ENCODE results near the gene BLVRB. TPM values are rescaled to one million over a fixed set of nuclear protein-coding genes. Genes with fewer than 3 reads are reported as not detected.
A peak's percentile ranks its signal among the peaks of the same experiment; 100 is the strongest.

BLVRB gene
- total and polyA plus RNA-seq, 9 of the 15 experiments (the other 6 are each of a cell fraction or from before 2014, with no cell fraction given): 81.1 to 749 (median 331) TPM

DNA sequence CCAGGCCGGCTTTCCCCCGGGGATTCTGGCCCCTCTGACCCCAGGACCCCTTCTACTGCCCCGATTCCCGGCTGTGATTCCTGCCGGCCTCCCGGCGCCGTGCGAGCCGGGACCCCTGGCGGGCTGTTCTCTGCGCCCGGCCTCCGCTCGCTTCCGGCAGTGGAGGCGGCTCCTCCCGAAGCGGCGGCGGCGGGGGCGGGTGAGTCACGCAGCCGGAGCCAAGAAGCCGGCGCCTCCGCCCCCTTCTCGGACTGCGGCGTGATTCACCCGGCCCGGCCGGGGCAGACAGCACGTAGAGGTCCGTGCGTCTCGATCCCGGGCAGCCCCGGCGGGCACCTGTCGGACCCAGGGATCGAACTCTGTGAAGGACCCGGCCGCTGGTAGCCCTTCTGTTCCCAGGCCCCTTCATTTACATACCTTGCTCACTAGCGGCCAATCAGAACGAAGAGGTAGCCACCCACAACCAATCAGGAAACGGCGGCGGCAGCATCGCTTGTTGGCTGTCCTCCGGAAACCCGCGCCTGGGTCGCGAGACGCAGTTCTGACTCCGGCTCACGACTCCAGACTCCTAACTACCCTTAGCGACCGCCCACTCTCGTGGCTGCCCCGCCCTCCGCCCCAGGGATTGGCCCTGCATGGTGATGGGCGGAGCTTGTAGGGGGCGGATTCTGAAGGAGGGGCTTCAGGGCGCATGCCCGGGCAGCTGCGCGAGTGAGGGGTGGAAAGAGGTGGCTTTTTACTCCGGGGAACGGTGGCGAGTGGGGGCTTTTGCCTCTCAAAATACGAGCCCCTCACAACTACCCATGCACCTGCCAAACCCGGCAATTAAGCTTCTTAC is 39.9 kb downstream of the BLVRB start, which contains the start of gene SERTAD1 (continued):
- no peak for TF ChIP-seq ZBTB26 (CRISPR knock-in tag; IDR thresholded peaks at IDR 0.05)
- TF ChIP-seq ETV6 (IDR thresholded peaks at IDR 0.05; ENCODE audit: borderline replicate concordance in 1 of 2, low read depth in 2 of 2, low read length in 1 of 2): no peak
- no peak for TF ChIP-seq ETV6 (CRISPR knock-in tag; IDR thresholded peaks at IDR 0.05; ENCODE audit: borderline replicate concordance)
- peak; percentile 85 for TF ChIP-seq MEIS2 (IDR thresholded peaks at IDR 0.05; ENCODE audit: partially characterized antibody)
- no peak for TF ChIP-seq BCOR (IDR thresholded peaks at IDR 0.05)
- TF ChIP-seq TAF1 (IDR thresholded peaks at IDR 0.05; ENCODE audit: control insufficient read depth, extremely low read depth, insufficient read depth, low read length, severe bottlenecking): peak; percentile 73
- TF ChIP-seq, protein P1, sequence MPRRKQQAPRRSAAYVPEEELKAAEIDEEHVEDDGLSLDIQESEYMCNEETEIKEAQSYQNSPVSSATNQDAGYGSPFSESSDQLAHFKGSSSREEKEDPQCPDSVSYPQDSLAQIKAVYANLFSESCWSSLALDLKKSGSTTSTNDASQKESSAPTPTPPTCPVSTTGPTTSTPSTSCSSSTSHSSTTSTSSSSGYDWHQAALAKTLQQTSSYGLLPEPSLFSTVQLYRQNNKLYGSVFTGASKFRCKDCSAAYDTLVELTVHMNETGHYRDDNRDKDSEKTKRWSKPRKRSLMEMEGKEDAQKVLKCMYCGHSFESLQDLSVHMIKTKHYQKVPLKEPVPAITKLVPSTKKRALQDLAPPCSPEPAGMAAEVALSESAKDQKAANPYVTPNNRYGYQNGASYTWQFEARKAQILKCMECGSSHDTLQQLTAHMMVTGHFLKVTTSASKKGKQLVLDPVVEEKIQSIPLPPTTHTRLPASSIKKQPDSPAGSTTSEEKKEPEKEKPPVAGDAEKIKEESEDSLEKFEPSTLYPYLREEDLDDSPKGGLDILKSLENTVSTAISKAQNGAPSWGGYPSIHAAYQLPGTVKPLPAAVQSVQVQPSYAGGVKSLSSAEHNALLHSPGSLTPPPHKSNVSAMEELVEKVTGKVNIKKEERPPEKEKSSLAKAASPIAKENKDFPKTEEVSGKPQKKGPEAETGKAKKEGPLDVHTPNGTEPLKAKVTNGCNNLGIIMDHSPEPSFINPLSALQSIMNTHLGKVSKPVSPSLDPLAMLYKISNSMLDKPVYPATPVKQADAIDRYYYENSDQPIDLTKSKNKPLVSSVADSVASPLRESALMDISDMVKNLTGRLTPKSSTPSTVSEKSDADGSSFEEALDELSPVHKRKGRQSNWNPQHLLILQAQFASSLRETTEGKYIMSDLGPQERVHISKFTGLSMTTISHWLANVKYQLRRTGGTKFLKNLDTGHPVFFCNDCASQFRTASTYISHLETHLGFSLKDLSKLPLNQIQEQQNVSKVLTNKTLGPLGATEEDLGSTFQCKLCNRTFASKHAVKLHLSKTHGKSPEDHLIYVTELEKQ (CRISPR knock-in tag; IDR thresholded peaks at IDR 0.05): no peak
- TF ChIP-seq KLF6 (CRISPR knock-in tag; IDR thresholded peaks at IDR 0.05; ENCODE audit: borderline replicate concordance): no peak
- no peak for TF ChIP-seq NR2C2 (CRISPR knock-in tag; IDR thresholded peaks at IDR 0.05)
- peak; percentile 82 for TF ChIP-seq NR2C2 (tag; IDR thresholded peaks at IDR 0.05)
- peak; percentile 76; the same call in 1 of the 2 replicates for TF ChIP-seq CHD2 (IDR thresholded peaks at IDR 0.05; ENCODE audit: low read depth, low read length)
- TF ChIP-seq IFI16 (CRISPR knock-in tag; IDR thresholded peaks at IDR 0.05): no peak
- no peak for TF ChIP-seq ZNF785 (CRISPR knock-in tag; IDR thresholded peaks at IDR 0.05)
- no peak for TF ChIP-seq ETS2 (tag; IDR thresholded peaks at IDR 0.05; ENCODE audit: borderline replicate concordance, poor library complexity, severe bottlenecking)
- TF ChIP-seq, protein P2, sequence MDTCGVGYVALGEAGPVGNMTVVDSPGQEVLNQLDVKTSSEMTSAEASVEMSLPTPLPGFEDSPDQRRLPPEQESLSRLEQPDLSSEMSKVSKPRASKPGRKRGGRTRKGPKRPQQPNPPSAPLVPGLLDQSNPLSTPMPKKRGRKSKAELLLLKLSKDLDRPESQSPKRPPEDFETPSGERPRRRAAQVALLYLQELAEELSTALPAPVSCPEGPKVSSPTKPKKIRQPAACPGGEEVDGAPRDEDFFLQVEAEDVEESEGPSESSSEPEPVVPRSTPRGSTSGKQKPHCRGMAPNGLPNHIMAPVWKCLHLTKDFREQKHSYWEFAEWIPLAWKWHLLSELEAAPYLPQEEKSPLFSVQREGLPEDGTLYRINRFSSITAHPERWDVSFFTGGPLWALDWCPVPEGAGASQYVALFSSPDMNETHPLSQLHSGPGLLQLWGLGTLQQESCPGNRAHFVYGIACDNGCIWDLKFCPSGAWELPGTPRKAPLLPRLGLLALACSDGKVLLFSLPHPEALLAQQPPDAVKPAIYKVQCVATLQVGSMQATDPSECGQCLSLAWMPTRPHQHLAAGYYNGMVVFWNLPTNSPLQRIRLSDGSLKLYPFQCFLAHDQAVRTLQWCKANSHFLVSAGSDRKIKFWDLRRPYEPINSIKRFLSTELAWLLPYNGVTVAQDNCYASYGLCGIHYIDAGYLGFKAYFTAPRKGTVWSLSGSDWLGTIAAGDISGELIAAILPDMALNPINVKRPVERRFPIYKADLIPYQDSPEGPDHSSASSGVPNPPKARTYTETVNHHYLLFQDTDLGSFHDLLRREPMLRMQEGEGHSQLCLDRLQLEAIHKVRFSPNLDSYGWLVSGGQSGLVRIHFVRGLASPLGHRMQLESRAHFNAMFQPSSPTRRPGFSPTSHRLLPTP (IDR thresholded peaks at IDR 0.05; ENCODE audit: borderline replicate concordance, extremely low read depth, insufficient read length): peak; percentile 35
- peak; percentile 79 to 82 for TF ChIP-seq MNT (conservative IDR thresholded peaks at IDR 0.05)
- peak; percentile 18; the same call in 1 of the 2 replicates for TF ChIP-seq CBFA2T3 (IDR thresholded peaks at IDR 0.05)
- TF ChIP-seq SLC30A9 (CRISPR knock-in tag; IDR thresholded peaks at IDR 0.05): no peak

Measured in K562 (cell line).